Measurements from ENCODE around the gene EFHB.

DNA sequence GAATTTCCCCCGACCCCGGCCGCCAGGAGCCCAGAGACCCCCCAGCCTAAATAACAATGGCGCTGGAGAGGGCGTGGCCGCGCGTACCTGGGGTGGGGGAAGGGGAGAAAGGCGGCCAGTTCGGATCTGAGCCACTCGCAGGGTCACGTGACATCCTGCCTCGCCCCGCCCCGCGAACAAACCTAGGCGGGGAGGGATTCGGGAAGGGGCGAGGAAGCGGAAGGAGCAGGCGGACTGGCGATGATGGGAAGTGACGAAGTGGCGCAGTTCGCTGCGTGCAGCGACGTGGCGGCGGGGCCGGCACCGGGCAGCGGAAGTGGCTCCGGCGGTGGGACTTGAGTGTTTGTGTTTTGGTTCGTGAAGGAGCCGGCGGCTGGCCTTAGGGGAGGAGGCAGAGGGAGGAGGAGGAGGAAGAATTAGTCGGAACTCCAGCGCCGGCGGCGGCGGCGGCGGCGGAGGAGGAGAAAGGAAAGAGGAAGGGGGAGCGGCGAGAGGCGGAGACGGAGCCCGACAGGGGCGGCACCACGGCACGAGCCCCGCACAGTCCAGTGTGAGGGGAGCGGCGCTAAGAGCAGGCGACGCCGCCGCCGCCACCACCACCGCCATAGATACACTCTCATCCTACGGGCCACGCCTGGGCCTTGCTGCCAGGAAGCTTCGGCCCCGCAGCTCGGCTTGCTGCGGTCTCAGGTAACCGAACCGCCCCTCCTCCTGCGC lies 13.0 kb upstream of the EFHB start, which contains the start of gene RAB5A:
- TF ChIP-seq, protein P1, sequence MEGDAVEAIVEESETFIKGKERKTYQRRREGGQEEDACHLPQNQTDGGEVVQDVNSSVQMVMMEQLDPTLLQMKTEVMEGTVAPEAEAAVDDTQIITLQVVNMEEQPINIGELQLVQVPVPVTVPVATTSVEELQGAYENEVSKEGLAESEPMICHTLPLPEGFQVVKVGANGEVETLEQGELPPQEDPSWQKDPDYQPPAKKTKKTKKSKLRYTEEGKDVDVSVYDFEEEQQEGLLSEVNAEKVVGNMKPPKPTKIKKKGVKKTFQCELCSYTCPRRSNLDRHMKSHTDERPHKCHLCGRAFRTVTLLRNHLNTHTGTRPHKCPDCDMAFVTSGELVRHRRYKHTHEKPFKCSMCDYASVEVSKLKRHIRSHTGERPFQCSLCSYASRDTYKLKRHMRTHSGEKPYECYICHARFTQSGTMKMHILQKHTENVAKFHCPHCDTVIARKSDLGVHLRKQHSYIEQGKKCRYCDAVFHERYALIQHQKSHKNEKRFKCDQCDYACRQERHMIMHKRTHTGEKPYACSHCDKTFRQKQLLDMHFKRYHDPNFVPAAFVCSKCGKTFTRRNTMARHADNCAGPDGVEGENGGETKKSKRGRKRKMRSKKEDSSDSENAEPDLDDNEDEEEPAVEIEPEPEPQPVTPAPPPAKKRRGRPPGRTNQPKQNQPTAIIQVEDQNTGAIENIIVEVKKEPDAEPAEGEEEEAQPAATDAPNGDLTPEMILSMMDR (conservative IDR thresholded peaks at IDR 0.05; ENCODE audit: low read length) = no peak
- no peak for TF ChIP-seq EZH2phosphoT487 (IDR thresholded peaks at IDR 0.05; ENCODE audit: borderline replicate concordance, low read depth, low read length)
